ENCODE results near the gene SLC25A18.

Gene SLC25A18

DNA sequence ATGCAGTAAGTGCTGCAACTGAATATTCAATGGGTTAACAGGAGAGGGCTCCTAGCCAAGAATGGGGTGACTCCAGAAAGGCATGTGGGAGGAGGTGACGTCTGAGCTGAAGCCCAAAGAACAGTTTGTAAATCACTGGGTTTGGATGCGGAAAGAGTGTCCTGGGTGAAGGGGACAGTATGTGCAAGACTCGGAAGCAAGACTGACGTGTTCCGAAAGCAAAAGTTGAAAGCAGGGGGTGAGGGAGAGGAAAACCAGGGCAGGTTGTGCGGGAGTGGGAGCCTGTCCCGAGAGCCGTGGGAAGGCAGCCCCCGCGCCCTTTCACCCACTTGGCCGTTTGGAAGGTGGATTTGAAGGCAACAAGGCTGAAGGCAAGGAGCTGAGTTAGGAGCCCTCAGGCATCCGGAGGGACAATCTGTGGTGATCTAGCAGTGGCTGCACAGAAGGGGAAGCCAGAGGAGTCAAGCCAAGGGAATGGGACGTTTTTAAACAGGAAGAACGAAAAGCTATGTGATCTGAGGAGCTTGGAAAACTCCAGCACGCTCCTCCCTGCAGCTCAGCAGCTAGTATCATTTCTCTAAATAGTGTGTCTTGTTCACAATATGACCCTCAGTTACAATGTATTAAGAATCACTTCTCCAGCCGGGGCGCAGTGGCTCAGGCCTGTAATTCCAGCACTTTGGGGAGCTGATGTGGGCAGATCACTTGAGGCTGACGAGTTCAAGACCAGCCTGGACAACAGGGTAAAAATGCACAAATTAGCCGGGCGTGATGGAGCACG, 7.7 kb downstream of the SLC25A18 start:
- no peak for DNase-seq

DNA sequence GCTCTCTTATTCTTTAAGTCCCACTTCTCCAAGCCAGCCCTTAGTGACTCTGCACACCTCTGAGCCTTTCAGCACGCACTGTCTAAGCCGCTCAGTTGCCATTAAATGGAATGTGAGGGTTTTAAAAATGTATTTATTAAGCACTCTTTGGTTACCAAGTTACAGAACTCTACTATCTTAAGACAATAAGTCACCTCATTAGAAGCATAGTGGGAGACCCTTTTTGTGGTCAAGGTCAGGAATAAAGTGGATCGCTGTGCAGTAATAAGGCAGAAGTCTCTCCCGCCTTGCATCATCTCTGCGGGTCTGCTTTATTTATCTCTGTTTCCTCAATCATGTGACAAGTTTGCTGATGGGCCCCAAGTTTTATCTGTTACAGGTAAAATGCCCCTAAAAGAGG, 11.9 kb downstream of the SLC25A18 start:
- no peak for DNase-seq

DNA sequence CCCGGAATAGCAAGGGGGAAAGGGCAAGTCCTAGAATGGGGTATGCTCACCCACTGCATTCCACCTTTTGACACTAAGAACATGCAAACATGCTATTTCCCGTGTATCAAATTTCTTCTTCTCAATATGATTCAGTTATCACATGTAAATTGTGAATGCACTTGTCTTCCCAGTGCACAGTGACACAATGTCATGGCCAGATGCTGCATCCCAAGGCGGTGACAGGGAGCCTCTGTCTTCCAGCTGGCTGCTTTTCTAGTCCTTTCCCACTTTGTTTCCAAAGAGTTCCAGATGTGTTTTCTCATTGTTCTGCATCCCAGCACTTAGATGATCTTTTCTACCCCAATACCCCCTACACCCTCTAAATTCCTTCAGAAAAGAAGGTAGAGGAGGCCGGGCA, 12.4 kb downstream of the SLC25A18 start:
- no peak for DNase-seq

- DNase-seq: peak; percentile 8
Observed at GRCh38 chr22:17576470-17576869, 13.2 kb downstream of the SLC25A18 start.

GRCh38 chr22:17578136-17578754, 14.9 kb downstream of the SLC25A18 start:
- DNase-seq: peak; percentile 6

GRCh38 chr22:17579535-17579981, 16.3 kb downstream of the SLC25A18 start:
- no peak for DNase-seq

DNA sequence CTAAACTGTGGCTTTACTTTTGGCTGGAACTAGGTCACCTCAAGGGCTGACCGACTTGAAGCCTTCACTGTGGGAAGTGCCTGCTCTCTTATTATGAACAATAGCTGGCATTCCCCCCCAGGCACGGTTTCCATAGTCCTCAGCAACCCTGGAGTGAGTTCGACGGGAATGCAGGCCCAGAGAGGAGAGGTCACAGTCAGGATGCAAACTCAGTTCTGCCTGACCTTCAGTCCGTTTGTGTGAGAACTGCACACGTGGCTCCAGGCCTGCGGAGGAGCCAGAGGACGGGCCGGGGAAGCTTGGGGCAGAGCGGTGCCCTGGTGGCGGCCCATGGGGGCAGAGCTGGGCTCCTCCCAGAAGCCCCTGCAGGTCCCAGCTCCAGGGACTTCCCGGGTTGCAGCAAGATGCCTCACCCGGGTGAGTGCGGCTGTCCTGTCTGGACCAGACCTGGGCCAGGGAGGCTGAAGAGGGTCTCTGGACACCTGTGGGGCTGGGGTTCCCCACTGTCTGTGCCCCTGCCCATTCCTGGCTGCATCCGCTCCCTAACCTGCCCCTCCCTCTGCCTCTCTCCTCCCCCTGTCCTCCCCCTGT, 17.2 kb downstream of the SLC25A18 start:
- DNase-seq: no peak

- DNase-seq: no peak
Observed at GRCh38 chr22:17581056-17581455, 17.8 kb downstream of the SLC25A18 start.

DNA sequence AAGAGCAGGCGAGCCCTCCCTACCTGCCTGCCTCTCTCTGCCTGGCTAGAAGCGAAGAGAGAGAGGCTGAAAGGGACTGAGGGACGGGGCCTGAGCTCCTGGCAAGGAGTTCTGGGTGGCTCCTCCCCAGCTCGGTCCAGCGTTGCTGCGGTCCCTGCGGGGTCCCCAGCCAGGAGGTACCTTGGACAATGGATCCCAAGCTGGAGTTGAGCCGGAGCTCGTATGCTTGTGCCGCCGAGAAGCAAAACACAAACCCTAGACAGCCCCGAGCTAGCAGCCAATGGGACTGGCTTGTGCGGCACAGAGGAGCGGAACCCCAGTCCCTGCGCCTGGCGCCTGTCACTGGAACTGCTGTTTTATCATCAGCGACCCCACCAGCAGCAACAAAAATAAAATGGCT, 18.3 kb downstream of the SLC25A18 start:
- DNase-seq: no peak

DNA sequence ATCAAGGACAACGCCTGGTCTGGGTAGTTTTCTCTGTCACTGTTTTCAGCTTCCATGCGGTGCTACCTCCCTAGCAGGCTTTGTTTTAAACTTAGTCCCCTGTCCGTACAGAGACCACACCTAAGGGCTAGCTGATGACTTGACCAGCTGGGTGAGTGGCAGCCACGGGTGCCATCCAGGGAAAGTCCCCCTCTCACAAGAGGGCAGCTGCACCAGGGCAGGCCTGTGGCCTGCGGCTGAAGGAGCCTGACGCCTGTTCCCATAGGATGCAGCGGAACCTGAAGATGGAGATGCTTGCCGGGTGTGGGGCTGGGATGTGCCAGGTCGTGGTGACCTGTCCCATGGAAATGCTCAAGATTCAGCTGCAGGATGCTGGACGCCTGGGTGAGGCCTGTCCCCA, 19.9 kb downstream of the SLC25A18 start:
- no peak for DNase-seq

GRCh38 chr22:17586831-17587440, 23.6 kb downstream of the SLC25A18 start:
- DNase-seq: no peak

DNA sequence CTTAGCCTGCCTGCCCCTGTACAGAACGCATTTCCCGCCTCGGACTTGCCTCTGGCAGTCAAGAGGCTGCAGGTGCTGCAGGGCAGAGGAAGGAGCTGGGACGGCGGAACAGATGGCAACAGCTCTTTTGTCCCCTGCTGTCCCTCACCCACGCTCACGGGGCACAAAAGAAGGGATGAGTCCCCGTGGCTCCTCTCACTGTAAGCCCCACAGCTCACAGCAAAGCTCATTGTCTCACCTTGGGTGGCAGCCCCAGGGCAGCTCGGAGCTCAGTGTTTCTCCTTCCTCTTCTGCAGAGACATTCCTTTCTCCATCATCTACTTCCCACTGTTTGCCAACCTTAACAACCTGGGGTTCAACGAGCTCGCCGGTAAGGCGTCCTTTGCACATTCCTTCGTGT, 24.3 kb downstream of the SLC25A18 start:
- no peak for DNase-seq

- no peak for DNase-seq
Observed at GRCh38 chr22:17588606-17589005, 25.3 kb downstream of the SLC25A18 start.

- DNase-seq: no peak
Observed at GRCh38 chr22:17589810-17590375, 26.6 kb downstream of the SLC25A18 start.

DNA sequence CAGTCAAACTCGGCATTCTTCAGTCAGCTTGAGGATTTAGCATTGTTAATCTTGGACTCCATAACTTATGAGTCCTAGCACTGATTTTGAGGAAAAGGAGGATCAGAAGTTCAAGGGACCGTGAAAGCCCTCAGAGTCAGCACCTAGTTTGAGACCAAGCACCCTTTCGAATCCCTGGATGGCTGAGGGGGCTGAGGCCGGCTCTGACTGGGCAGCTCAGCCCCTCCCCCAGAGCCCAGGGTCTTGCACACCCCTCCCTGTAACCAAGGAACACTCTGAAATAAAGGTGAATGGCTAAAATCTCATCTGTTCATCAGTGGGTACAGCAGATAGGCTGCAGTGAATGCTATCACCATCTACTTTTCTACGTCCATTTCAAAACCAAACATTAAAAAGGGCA, 27.3 kb downstream of the SLC25A18 start:
- no peak for DNase-seq

- DNase-seq: no peak
Observed at GRCh38 chr22:17592201-17592600, 28.9 kb downstream of the SLC25A18 start.

- no peak for DNase-seq
Observed at GRCh38 chr22:17596226-17596625, 32.9 kb downstream of the SLC25A18 start.

GRCh38 chr22:17597217-17597616, 33.9 kb downstream of the SLC25A18 start:
- no peak for DNase-seq

DNA sequence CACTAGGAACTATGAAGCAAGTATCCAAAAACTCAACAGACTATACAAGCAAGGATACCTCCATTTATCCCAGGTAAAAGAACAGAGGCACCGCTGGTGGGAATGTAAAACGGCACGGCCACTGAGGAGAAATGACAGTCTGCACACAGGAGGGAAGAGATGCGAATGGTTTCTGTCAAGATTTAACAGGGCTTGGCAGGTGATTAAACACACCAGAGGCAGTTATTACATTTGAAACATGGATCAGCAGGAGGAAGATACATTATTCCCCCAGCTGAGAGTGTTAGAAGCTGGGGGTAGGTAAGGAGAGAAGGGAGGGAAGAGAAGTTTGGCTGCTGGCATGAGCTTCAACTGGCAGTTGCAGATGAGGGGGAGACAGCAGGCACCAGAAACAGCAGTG, 35.0 kb downstream of the SLC25A18 start:
- no peak for DNase-seq

GRCh38 chr22:17601031-17601430, 37.7 kb downstream of the SLC25A18 start:
- DNase-seq: no peak

- DNase-seq: no peak
Observed at GRCh38 chr22:17603668-17604067, 40.4 kb downstream of the SLC25A18 start.

DNA sequence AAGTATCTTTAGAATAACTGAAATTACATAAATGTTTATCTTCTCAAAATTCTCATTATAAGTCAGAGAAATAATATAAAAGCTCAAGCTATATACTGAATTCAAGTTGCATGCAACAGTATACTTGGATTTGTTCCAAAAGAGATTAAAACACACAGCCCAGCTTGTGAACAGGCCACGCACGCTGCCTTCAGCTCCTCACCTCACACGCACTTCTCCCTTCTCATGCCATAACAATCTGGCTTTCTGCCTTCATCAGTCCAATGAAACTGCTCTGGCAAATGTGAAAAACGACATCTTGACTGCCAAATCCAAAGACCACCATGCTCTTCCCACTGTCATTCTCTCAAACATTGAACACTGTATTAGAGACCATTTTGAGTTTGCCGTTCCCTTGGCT, 43.2 kb downstream of the SLC25A18 start:
- DNase-seq: no peak

GRCh38 chr22:17607891-17608521, 44.7 kb downstream of the SLC25A18 start:
- no peak for DNase-seq

Data from DMS79 treated with DMSO at 0.1 percent for 48 hours (cell line).